OCI-LY3 (cell line): ENCODE measurements around the gene UBL5.

Experiments
- EZH2phosphoT487 ChIP-seq: fragments of 200-600 bp; shearing (Covaris generic); IDR thresholded peaks from 2 replicates; pipeline ENCODE4 v1.6.1; 2018; ENCODE audit warnings: antibody characterized with exemption, mixed run types, low read depth
- TF ChIP-seq, protein P1 (sequence below): fragments of 200-600, 300-600 bp; sonication (generic); IDR thresholded peaks from 2 replicates; pipeline ENCODE4 v1.5.1; 2014; ENCODE audit warnings: antibody characterized with exemption, low read length, low read depth

GRCh38 chr19:9835507-9835949 lies 7.8 kb downstream of the UBL5 start:
- TF ChIP-seq, protein P1, sequence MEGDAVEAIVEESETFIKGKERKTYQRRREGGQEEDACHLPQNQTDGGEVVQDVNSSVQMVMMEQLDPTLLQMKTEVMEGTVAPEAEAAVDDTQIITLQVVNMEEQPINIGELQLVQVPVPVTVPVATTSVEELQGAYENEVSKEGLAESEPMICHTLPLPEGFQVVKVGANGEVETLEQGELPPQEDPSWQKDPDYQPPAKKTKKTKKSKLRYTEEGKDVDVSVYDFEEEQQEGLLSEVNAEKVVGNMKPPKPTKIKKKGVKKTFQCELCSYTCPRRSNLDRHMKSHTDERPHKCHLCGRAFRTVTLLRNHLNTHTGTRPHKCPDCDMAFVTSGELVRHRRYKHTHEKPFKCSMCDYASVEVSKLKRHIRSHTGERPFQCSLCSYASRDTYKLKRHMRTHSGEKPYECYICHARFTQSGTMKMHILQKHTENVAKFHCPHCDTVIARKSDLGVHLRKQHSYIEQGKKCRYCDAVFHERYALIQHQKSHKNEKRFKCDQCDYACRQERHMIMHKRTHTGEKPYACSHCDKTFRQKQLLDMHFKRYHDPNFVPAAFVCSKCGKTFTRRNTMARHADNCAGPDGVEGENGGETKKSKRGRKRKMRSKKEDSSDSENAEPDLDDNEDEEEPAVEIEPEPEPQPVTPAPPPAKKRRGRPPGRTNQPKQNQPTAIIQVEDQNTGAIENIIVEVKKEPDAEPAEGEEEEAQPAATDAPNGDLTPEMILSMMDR = no peak
- TF ChIP-seq EZH2phosphoT487 = no peak
